ENCODE data around the gene CCDC183. TPM values are rescaled to one million over a fixed set of nuclear protein-coding genes. Genes with fewer than 3 reads are reported as not detected.

The CCDC183 gene
- polyA plus RNA-seq, 1 donor (not counting 4 experiments of a cell fraction or from before 2014, with no cell fraction given): 0.03 TPM

DNA sequence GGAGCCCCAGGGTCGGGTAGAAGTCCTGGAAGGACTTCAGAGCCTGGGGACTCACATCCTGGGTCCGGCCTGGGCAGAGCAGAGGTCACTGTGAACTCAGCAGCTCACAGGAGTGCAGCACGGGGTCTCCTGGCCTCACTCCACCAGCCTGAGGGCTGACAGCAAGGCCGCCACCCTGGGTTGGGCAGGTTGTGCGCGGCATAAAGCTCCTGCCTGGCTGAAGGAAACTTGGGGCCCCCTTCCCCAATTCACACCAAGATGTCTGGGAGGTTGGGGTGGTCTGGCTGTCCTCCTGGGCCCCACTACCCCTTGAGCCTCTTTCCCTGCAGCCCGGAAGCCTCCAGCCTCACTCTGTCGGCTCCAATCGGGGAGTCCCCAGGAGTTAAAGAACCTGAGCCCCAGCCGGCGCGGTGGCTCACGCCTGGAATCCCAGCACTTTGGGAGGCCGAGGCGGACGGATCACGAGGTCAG, 33.9 kb upstream of the CCDC183 start:
- Histone ChIP-seq H3K27me3 (ENCODE audit: control insufficient read depth, extremely low read depth, insufficient read depth, low read length) (peaks cover 18% of the 10 kb centered on the region), H3K9me3 (ENCODE audit: control insufficient read depth, low read depth, low read length) (no peaks in the 10 kb centered on the region), H3K9ac (ENCODE audit: control insufficient read depth, extremely low read depth, insufficient read depth, low read length) (no peak overlapping the region), H4K20me1 (ENCODE audit: control insufficient read depth, extremely low read depth, insufficient read depth, low read length) (no peaks in the 10 kb centered on the region), H3K9me1 (ENCODE audit: control insufficient read depth, extremely low read depth, insufficient read depth, low read length) (no peaks in the 10 kb centered on the region), H3K4me1 (ENCODE audit: control insufficient read depth, extremely low read depth, insufficient read depth, low read length) (no peaks in the 10 kb centered on the region), H3K36me3 (ENCODE audit: control insufficient read depth in 2 of 2, extremely low read depth in 1 of 2, insufficient read depth in 2 of 2, low read length in 2 of 2) (no peaks in the 10 kb centered on the region), H2AFZ (ENCODE audit: control insufficient read depth, low read length) (no peak overlapping the region), H3K4me2 (ENCODE audit: control insufficient read depth, extremely low read depth, insufficient read depth, low read depth, low read length) (no peak overlapping the region), H3K4me3 (ENCODE audit: control insufficient read depth in 2 of 3, extremely low read depth in 1 of 3, insufficient read depth in 2 of 3, low read depth in 1 of 3, low read length in 3 of 3) (no peak overlapping the region), H3K79me2 (ENCODE audit: control insufficient read depth, insufficient read depth, low read length) (no peaks in the 10 kb centered on the region), H3K27ac (ENCODE audit: control insufficient read depth, insufficient read depth, low read length) (no peak overlapping the region)
- DNase-seq (ENCODE audit: low read depth, low spot score) (no peak), FAIRE-seq (no peak)
- TF ChIP-seq, protein P1, sequence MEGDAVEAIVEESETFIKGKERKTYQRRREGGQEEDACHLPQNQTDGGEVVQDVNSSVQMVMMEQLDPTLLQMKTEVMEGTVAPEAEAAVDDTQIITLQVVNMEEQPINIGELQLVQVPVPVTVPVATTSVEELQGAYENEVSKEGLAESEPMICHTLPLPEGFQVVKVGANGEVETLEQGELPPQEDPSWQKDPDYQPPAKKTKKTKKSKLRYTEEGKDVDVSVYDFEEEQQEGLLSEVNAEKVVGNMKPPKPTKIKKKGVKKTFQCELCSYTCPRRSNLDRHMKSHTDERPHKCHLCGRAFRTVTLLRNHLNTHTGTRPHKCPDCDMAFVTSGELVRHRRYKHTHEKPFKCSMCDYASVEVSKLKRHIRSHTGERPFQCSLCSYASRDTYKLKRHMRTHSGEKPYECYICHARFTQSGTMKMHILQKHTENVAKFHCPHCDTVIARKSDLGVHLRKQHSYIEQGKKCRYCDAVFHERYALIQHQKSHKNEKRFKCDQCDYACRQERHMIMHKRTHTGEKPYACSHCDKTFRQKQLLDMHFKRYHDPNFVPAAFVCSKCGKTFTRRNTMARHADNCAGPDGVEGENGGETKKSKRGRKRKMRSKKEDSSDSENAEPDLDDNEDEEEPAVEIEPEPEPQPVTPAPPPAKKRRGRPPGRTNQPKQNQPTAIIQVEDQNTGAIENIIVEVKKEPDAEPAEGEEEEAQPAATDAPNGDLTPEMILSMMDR (optimal IDR thresholded peaks at IDR 0.05 in 1 of 3, IDR thresholded peaks at IDR 0.05 in 1 of 3, conservative IDR thresholded peaks at IDR 0.05 in 1 of 3; ENCODE audit: extremely low read depth in 1 of 3, insufficient read depth in 2 of 3, low read length in 3 of 3): no peak
- TF ChIP-seq EZH2 (IDR thresholded peaks at IDR 0.05; ENCODE audit: low read length): no peak
- dilution Hi-C loops (cut with MboI; ENCODE audit: extremely low pct_ligation_motif_present, low sequenced_read_pairs): no loop called here

DNA sequence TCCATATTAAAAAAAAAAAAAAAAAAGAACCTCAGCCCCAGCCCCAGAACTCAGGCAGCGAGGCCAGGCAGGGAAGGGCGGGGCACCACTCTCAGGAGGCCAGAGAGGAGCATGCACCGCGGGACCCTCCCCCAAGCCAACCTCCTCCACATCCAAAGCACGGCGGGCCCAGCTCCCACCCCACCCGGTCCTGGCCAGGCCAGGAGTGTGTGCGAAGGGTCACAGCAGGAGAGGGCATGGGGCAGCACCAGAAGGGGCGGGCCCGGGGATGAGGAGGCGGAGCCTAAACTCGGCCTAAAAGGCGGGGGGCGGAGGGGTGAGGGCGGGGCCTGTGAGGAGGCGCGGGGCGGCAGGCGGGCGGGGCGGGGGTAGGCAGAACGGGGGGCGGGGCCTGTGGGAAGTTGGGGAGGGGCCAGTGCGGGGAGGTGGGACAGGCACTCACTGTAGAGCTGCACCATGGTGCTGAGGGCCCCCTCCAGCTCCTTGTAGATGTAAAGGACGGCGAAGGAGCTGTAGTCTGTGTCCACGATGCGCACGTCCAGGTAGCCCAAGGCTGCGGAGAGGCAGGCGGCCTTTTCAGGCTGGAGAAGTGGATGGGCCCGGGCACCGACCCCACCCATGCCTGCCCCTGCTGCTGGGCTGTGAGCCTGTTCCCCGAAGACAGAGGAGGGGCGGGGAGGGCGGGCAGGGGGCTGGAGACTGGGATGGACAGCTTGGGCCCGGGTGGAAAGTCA, 33.1 kb upstream of the CCDC183 start:
- no peaks in the 10 kb centered on the region for H3K9me3 ChIP-seq (ENCODE audit: control insufficient read depth, low read depth, low read length)
- H3K79me2 ChIP-seq (ENCODE audit: control insufficient read depth, insufficient read depth, low read length): no peaks in the 10 kb centered on the region
- DNase-seq (ENCODE audit: low read depth, low spot score): no peak
- H3K36me3 ChIP-seq (ENCODE audit: control insufficient read depth in 2 of 2, extremely low read depth in 1 of 2, insufficient read depth in 2 of 2, low read length in 2 of 2): no peaks in the 10 kb centered on the region
- H3K4me1 ChIP-seq (ENCODE audit: control insufficient read depth, extremely low read depth, insufficient read depth, low read length): no peaks in the 10 kb centered on the region
- H3K4me2 ChIP-seq (ENCODE audit: control insufficient read depth, extremely low read depth, insufficient read depth, low read depth, low read length): no peak overlapping the region
- no peaks in the 10 kb centered on the region for H3K9me1 ChIP-seq (ENCODE audit: control insufficient read depth, extremely low read depth, insufficient read depth, low read length)
- no peak overlapping the region for H3K27ac ChIP-seq (ENCODE audit: control insufficient read depth, insufficient read depth, low read length)
- no peak overlapping the region for H2AFZ ChIP-seq (ENCODE audit: control insufficient read depth, low read length)
- TF ChIP-seq EZH2 (IDR thresholded peaks at IDR 0.05; ENCODE audit: low read length): no peak
- TF ChIP-seq, protein P1 (optimal IDR thresholded peaks at IDR 0.05 in 1 of 3, IDR thresholded peaks at IDR 0.05 in 1 of 3, conservative IDR thresholded peaks at IDR 0.05 in 1 of 3; ENCODE audit: extremely low read depth in 1 of 3, insufficient read depth in 2 of 3, low read length in 3 of 3): no peak
- no peak overlapping the region for H3K4me3 ChIP-seq (ENCODE audit: control insufficient read depth in 2 of 3, extremely low read depth in 1 of 3, insufficient read depth in 2 of 3, low read depth in 1 of 3, low read length in 3 of 3)
- peaks cover 23% of the 10 kb centered on the region for H3K27me3 ChIP-seq (ENCODE audit: control insufficient read depth, extremely low read depth, insufficient read depth, low read length)
- H3K9ac ChIP-seq (ENCODE audit: control insufficient read depth, extremely low read depth, insufficient read depth, low read length): no peak overlapping the region
- dilution Hi-C loops (cut with MboI; ENCODE audit: extremely low pct_ligation_motif_present, low sequenced_read_pairs): no loop called here
- no peak for FAIRE-seq
- no peaks in the 10 kb centered on the region for H4K20me1 ChIP-seq (ENCODE audit: control insufficient read depth, extremely low read depth, insufficient read depth, low read length)
